ENCODE measurements around the gene MBNL1. TPM values are rescaled to one million over a fixed set of nuclear protein-coding genes. Genes with fewer than 3 reads are reported as not detected.

MBNL1 gene
- polyA plus RNA-seq, 3 donors = 190 to 204 (median 191) TPM

GRCh38 chr3:152405915-152406802, 137.4 kb downstream of the MBNL1 start:
- no peaks in the 10 kb centered on the region for H3K9me3 ChIP-seq (replicated peaks in 1 of 2; ENCODE audit: control insufficient read depth in 1 of 2, insufficient read depth in 1 of 2, low read length in 2 of 2)
- intact Hi-C loops (cut with micrococcal nuclease) = no loop called here
- Mint-ChIP-seq H3K4me3 (peak overlapping the region; percentile 45 to 67), H3K27ac (peak overlapping the region; percentile 78 to 94 (median 86)), H3K4me1 (peaks cover 43% of the 10 kb centered on the region), H3K36me3 (peaks cover 7 to 9% of the 10 kb centered on the region in 2 donors), H3K27me3 (ENCODE audit: low read depth in 3 of 3) (no peaks in the 10 kb centered on the region), H3K9me3 (no peaks in the 10 kb centered on the region)
- peaks cover 2 to 20% of the 10 kb centered on the region in 2 donors for H3K36me3 ChIP-seq (replicated peaks in 1 of 2; ENCODE audit: control insufficient read depth in 1 of 2, insufficient read depth in 2 of 2, low read length in 2 of 2)
- H3K79me2 ChIP-seq (ENCODE audit: insufficient read depth, low read length) = peaks cover 100% of the 10 kb centered on the region
- peak overlapping the region; percentile 13 to 73 for H3K27ac ChIP-seq (ENCODE audit: low read depth in 1 of 2, low read length in 2 of 2)
- peaks cover 99% of the 10 kb centered on the region for H4K20me1 ChIP-seq (ENCODE audit: insufficient read depth, low read length)
- H3K9ac ChIP-seq (ENCODE audit: insufficient read depth, low read length, poor library complexity, severe bottlenecking) = no peak overlapping the region
- H3K4me1 ChIP-seq (ENCODE audit: control insufficient read depth in 1 of 2, insufficient read depth in 2 of 2, low read length in 2 of 2) = peaks cover 22 to 39% of the 10 kb centered on the region in 2 donors
- H3K4me2 ChIP-seq (replicated peaks; ENCODE audit: extremely low read depth, low read length, poor library complexity, severe bottlenecking) = peak overlapping the region; percentile 37
- TF ChIP-seq, protein P1, sequence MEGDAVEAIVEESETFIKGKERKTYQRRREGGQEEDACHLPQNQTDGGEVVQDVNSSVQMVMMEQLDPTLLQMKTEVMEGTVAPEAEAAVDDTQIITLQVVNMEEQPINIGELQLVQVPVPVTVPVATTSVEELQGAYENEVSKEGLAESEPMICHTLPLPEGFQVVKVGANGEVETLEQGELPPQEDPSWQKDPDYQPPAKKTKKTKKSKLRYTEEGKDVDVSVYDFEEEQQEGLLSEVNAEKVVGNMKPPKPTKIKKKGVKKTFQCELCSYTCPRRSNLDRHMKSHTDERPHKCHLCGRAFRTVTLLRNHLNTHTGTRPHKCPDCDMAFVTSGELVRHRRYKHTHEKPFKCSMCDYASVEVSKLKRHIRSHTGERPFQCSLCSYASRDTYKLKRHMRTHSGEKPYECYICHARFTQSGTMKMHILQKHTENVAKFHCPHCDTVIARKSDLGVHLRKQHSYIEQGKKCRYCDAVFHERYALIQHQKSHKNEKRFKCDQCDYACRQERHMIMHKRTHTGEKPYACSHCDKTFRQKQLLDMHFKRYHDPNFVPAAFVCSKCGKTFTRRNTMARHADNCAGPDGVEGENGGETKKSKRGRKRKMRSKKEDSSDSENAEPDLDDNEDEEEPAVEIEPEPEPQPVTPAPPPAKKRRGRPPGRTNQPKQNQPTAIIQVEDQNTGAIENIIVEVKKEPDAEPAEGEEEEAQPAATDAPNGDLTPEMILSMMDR (IDR thresholded peaks at IDR 0.05) = no peak
- no peak overlapping the region for H2AFZ ChIP-seq (ENCODE audit: insufficient read depth, low read depth, low read length, poor library complexity, severe bottlenecking)
- peak overlapping the region in 2 of 3 experiments; percentile 16 to 24 for H3K4me3 ChIP-seq (replicated peaks in 1 of 3; ENCODE audit: low read depth in 2 of 3, low read length in 3 of 3)
- DNase-seq = peak; percentile 50 to 82 (median 78)
- H3K27me3 ChIP-seq (ENCODE audit: control insufficient read depth in 2 of 2, insufficient read depth in 2 of 2, low read length in 2 of 2) = no peaks in the 10 kb centered on the region
- WGBS (ENCODE audit: insufficient coverage) = no CpG with 5 or more reads among the region's 3 CpGs

DNA sequence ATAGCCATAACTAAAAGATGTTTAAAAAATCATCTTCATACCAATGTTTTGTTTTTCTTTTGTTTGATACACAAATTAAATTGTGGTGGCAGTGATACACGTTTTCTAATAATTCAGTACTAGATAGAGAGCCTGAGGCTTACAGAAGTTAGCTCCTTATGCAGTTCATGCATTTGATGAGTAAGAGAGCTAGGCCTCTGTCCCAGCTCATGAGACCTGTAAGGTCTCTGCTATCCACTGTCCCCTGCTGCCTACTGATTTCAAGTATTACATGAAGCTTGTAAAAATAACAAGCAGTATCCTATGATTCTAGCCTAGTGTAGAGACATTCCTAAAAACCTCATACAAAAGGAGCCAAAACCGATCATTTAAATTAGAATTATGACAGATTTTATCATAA, 144.5 kb downstream of the MBNL1 start:
- peaks cover 35 to 39% of the 10 kb centered on the region in 2 donors for H3K36me3 Mint-ChIP-seq
- H3K9me3 Mint-ChIP-seq = peaks cover 0 to 3% (median 0%) of the 10 kb centered on the region in 7 donors
- peaks cover 35 to 52% of the 10 kb centered on the region in 2 donors for H3K36me3 ChIP-seq (replicated peaks in 1 of 2; ENCODE audit: control insufficient read depth in 1 of 2, insufficient read depth in 2 of 2, low read length in 2 of 2)
- peaks cover 100% of the 10 kb centered on the region for H3K79me2 ChIP-seq (ENCODE audit: insufficient read depth, low read length)
- intact Hi-C loops (cut with micrococcal nuclease) = no loop called here
- H3K9ac ChIP-seq (ENCODE audit: insufficient read depth, low read length, poor library complexity, severe bottlenecking) = no peak overlapping the region
- H3K27ac ChIP-seq (ENCODE audit: low read depth in 1 of 2, low read length in 2 of 2) = no peak overlapping the region
- TF ChIP-seq, protein P1 (IDR thresholded peaks at IDR 0.05) = no peak
- H2AFZ ChIP-seq (ENCODE audit: insufficient read depth, low read depth, low read length, poor library complexity, severe bottlenecking) = no peak overlapping the region
- H3K9me3 ChIP-seq (replicated peaks in 1 of 2; ENCODE audit: control insufficient read depth in 1 of 2, insufficient read depth in 1 of 2, low read length in 2 of 2) = no peaks in the 10 kb centered on the region
- no peak overlapping the region for H3K4me2 ChIP-seq (replicated peaks; ENCODE audit: extremely low read depth, low read length, poor library complexity, severe bottlenecking)
- H3K4me3 ChIP-seq (replicated peaks in 1 of 3; ENCODE audit: low read depth in 2 of 3, low read length in 3 of 3) = no peak overlapping the region
- peak overlapping the region in 6 of 7 donors; percentile 2 to 74 (median 44) for H3K27ac Mint-ChIP-seq
- no peaks in the 10 kb centered on the region for H3K27me3 Mint-ChIP-seq (ENCODE audit: low read depth in 3 of 3)
- no peak for DNase-seq
- no peak overlapping the region for H3K4me3 Mint-ChIP-seq
- H4K20me1 ChIP-seq (ENCODE audit: insufficient read depth, low read length) = peaks cover 99% of the 10 kb centered on the region
- H3K4me1 Mint-ChIP-seq = peaks cover 4% of the 10 kb centered on the region
- no CpG with 5 or more reads among the region's 2 CpGs for WGBS (ENCODE audit: insufficient coverage)
- H3K27me3 ChIP-seq (ENCODE audit: control insufficient read depth in 2 of 2, insufficient read depth in 2 of 2, low read length in 2 of 2) = no peaks in the 10 kb centered on the region
- H3K4me1 ChIP-seq (ENCODE audit: control insufficient read depth in 1 of 2, insufficient read depth in 2 of 2, low read length in 2 of 2) = no peaks in the 10 kb centered on the region
